ENCODE measurements around the gene PPIF. TPM values are rescaled to one million over a fixed set of nuclear protein-coding genes. Genes with fewer than 3 reads are reported as not detected.

The PPIF gene
- total RNA-seq, 1 experiment from 2014 or later, result 59.0 TPM

- in situ Hi-C loops (cut with HindIII; ENCODE audit: low pct_unique_long_range_greater_than_20kb, low sequenced_read_pairs), result no loop called here
- Histone ChIP-seq H3K36me3 (ENCODE audit: control insufficient read depth, insufficient read depth, low read length) (no peaks in the 10 kb centered on the region), H3K27ac (ENCODE audit: low read length) (no peak overlapping the region), H3K27me3 (ENCODE audit: control insufficient read depth, insufficient read depth, low read length) (no peaks in the 10 kb centered on the region), H3K9me3 (ENCODE audit: control insufficient read depth, insufficient read depth, low read depth, low read length) (no peaks in the 10 kb centered on the region), H3K4me3 (ENCODE audit: low read depth in 2 of 2, low read length in 2 of 2) (no peak overlapping the region), H3K4me1 (ENCODE audit: control insufficient read depth, insufficient read depth, low read length) (peaks cover 6% of the 10 kb centered on the region; the same call in 1 of the 2 replicates)
- intact Hi-C loops (cut with micrococcal nuclease; ENCODE audit: unreplicated experiment), result no loop called here
- no peak for DNase-seq (ENCODE audit: low read depth, low spot score)
- no peak for ATAC-seq
- ChIA-PET CTCF (interaction anchor here (1.3 kb wide), 1 partner anchor 10 kb away, joined by 5 read pairs; no protein-coding TSS in a partner anchor), POLR2A (interaction anchor here (0.7 kb wide), 1 partner anchor 58 kb away, joined by 5 read pairs; no protein-coding TSS in a partner anchor)
- no peak for TF ChIP-seq CTCF (IDR thresholded peaks at IDR 0.05)
- TF ChIP-seq TCF7L2 (IDR thresholded peaks at IDR 0.05; ENCODE audit: low read depth, low read length), result no peak
- no peak for TF ChIP-seq SIN3A (IDR thresholded peaks at IDR 0.05; ENCODE audit: borderline replicate concordance, insufficient read depth, low read depth, low read length)
- TF ChIP-seq POLR2AphosphoS5 (IDR thresholded peaks at IDR 0.05; ENCODE audit: low read depth, low read length), result no peak
- TF ChIP-seq REST (IDR thresholded peaks at IDR 0.05; ENCODE audit: insufficient read depth in 1 of 2, low read depth in 2 of 2, low read length in 1 of 2), result no peak
- no TSS peak for BruUV-seq (replicated peaks)
Measured at GRCh38 chr10:79383974-79384606, 36.8 kb downstream of the PPIF start.

GRCh38 chr10:79384773-79385391 is 37.6 kb downstream of the PPIF start:
- in situ Hi-C loops (cut with HindIII; ENCODE audit: low pct_unique_long_range_greater_than_20kb, low sequenced_read_pairs) (no loop called here), intact Hi-C loops (cut with micrococcal nuclease; ENCODE audit: unreplicated experiment) (no loop called here)
- no peaks in the 10 kb centered on the region for H3K36me3 ChIP-seq (ENCODE audit: control insufficient read depth, insufficient read depth, low read length)
- no peaks in the 10 kb centered on the region for H3K9me3 ChIP-seq (ENCODE audit: control insufficient read depth, insufficient read depth, low read depth, low read length)
- no peak overlapping the region for H3K27ac ChIP-seq (ENCODE audit: low read length)
- ATAC-seq (no peak), DNase-seq (ENCODE audit: low read depth, low spot score) (no peak)
- H3K4me1 ChIP-seq (ENCODE audit: control insufficient read depth, insufficient read depth, low read length), result peaks cover 6% of the 10 kb centered on the region; the same call in 1 of the 2 replicates
- POLR2A ChIA-PET, result no interaction called here
- no peaks in the 10 kb centered on the region for H3K27me3 ChIP-seq (ENCODE audit: control insufficient read depth, insufficient read depth, low read length)
- TF ChIP-seq CTCF (IDR thresholded peaks at IDR 0.05), result no peak
- no peak for TF ChIP-seq REST (IDR thresholded peaks at IDR 0.05; ENCODE audit: insufficient read depth in 1 of 2, low read depth in 2 of 2, low read length in 1 of 2)
- TF ChIP-seq SIN3A (IDR thresholded peaks at IDR 0.05; ENCODE audit: borderline replicate concordance, insufficient read depth, low read depth, low read length), result no peak
- TF ChIP-seq TCF7L2 (IDR thresholded peaks at IDR 0.05; ENCODE audit: low read depth, low read length), result no peak
- TF ChIP-seq POLR2AphosphoS5 (IDR thresholded peaks at IDR 0.05; ENCODE audit: low read depth, low read length), result no peak
- no peak overlapping the region for H3K4me3 ChIP-seq (ENCODE audit: low read depth in 2 of 2, low read length in 2 of 2)
- CTCF ChIA-PET, result no interaction called here
- no TSS peak for BruUV-seq (replicated peaks)

Measured in Panc1 (cell line).